Sigmoid colon (tissue), 7 donors: ENCODE measurements around the gene CDIPT. TPM values are rescaled to one million over a fixed set of nuclear protein-coding genes. Genes with fewer than 3 reads are reported as not detected.
A peak's percentile ranks its signal among the peaks of the same experiment; 100 is the strongest.

Source experiments
- DNase-seq: peaks from one replicate; pipeline ENCODE4 v3.0.0-alpha.2; 2019
- H3K27ac ChIP-seq, 4 donors: fragments of 200-600 bp; sonication (generic); one replicate each; pipeline ENCODE4 v1.5.1; 2016 to 2019; ENCODE audit warnings: mild to moderate bottlenecking in 1 of 4
- H3K27me3 ChIP-seq, 3 donors: fragments of 200-600 bp; sonication (generic); one replicate each; pipeline ENCODE4 v1.5.1; 2019; ENCODE audit warnings: mild to moderate bottlenecking in 1 of 3
- H3K36me3 ChIP-seq, 4 donors: fragments of 200-600 bp; sonication (generic); one replicate each; pipeline ENCODE4 v1.5.1; 2016 to 2019
- H3K4me1 ChIP-seq, 4 donors: fragments of 200-600 bp; sonication (generic); one replicate each; pipeline ENCODE4 v1.5.1; 2017 to 2019
- H3K4me3 ChIP-seq, 4 donors: fragments of 200-600 bp; sonication (generic); one replicate each; pipeline ENCODE4 v1.5.1; 2017 to 2019; ENCODE audit warnings: mild to moderate bottlenecking in 2 of 4, moderate library complexity in 1 of 4
- H3K9me3 ChIP-seq, 4 donors: fragments of 200-600 bp in 3 of 4; sonication (generic) in 3 of 4; one replicate each; pipeline versions ENCODE4 v1.5.1 to v1.6.1; 2013 to 2019
- EP300 ChIP-seq, 4 donors: sonication (generic); formaldehyde crosslinking; IDR thresholded peaks; one replicate each; pipeline ENCODE4 v1.6.1; 2017; ENCODE audit warnings: antibody characterized with exemption in 4 of 4
- POLR2A ChIP-seq, 2 donors: fragments of 450-650 bp; IDR thresholded peaks; one replicate each; pipeline ENCODE4 v1.6.1; 2016; ENCODE audit warnings: antibody characterized with exemption in 2 of 2, mild to moderate bottlenecking in 2 of 2, moderate library complexity in 2 of 2
- POLR2AphosphoS5 ChIP-seq, 4 donors: sonication (generic); formaldehyde crosslinking; IDR thresholded peaks; one replicate each; pipeline ENCODE4 v1.6.1; 2017; ENCODE audit warnings: antibody characterized with exemption in 4 of 4
- WGBS, 2 donors: extraction: QIAGEN DNeasy Blood & Tissue Kit; methylation state at CpG; one replicate each; pipeline ENCODE4 v1.1.7; 2013; 5-methylcytosine and 5-hydroxymethylcytosine counted together
- intact Hi-C: fragments of 100-400 bp; cut with DNase I; formaldehyde crosslinking; loops from one replicate; pipeline ENCODE4 v1.15.1; 2023
- polyA plus RNA-seq, 3 donors: library from polyadenylated mRNA; stranded (reverse); fragments of 200-250 nt; gene quantifications; one replicate each; pipeline ENCODE4 v1.2.3, GENCODE V29; 2013
- total RNA-seq, 4 donors: library from RNA; depleted of rRNA; stranded (reverse); fragments of >200 nt; gene quantifications; one replicate each; pipeline ENCODE4 v1.1.0, GENCODE V29; 2016
- TF ChIP-seq, protein P1 (sequence below), 4 experiments: fragments of 450-650 bp in 3 of 4; fragments of 200-600 bp in 1 of 4; IDR thresholded peaks; one replicate each; pipeline ENCODE4 v1.5.1; 2016 to 2019; ENCODE audit warnings: antibody characterized with exemption in 4 of 4, mild to moderate bottlenecking in 3 of 4, moderate library complexity in 2 of 4
- donor health status: healthy with polysubstance abuse.
- donor health status: Bipolar disorder and iron deficiency.
- donor health status: healthy.

CDIPT gene
- total and polyA plus RNA-seq, 7 donors: 39.8 to 120 (median 107) TPM

DNA sequence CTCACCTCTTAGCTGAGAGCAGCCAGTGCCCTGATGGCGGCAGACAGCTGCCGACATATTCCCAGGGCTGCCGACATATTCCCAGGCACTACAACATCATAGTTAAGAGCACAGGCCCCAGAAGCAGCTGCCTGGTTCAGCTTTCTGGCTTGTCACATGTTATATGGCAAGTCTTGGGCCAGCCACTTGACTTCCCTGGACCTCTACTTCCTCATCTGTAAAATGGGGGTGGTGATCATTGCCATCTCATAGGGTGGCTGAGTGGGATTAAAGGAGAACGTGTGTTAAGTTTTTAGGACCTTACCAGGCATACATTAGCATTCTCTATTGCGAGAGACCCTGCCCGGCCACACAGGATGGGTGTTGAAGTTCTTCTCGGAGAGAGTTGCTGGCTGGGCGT lies 19.1 kb downstream of the CDIPT start:
- intact Hi-C loops: loop anchor here (10.0 kb wide), 1 partner anchor 59 kb away; no protein-coding TSS in a partner anchor
- Histone ChIP-seq H3K4me1 (peaks cover 0 to 5% (median 1%) of the 10 kb centered on the region in 4 donors), H3K27ac (peak overlapping the region in 3 of 4 donors; percentile 40 to 62 (median 48)), H3K36me3 (peaks cover 20 to 93% (median 56%) of the 10 kb centered on the region in 4 donors), H3K9me3 (no peaks in the 10 kb centered on the region), H3K4me3 (no peak overlapping the region), H3K27me3 (no peaks in the 10 kb centered on the region)
- TF ChIP-seq POLR2AphosphoS5 (IDR thresholded peaks at IDR 0.05) (no peak), EP300 (IDR thresholded peaks at IDR 0.05) (no peak), POLR2A (IDR thresholded peaks at IDR 0.05) (no peak)
- TF ChIP-seq, protein P1, sequence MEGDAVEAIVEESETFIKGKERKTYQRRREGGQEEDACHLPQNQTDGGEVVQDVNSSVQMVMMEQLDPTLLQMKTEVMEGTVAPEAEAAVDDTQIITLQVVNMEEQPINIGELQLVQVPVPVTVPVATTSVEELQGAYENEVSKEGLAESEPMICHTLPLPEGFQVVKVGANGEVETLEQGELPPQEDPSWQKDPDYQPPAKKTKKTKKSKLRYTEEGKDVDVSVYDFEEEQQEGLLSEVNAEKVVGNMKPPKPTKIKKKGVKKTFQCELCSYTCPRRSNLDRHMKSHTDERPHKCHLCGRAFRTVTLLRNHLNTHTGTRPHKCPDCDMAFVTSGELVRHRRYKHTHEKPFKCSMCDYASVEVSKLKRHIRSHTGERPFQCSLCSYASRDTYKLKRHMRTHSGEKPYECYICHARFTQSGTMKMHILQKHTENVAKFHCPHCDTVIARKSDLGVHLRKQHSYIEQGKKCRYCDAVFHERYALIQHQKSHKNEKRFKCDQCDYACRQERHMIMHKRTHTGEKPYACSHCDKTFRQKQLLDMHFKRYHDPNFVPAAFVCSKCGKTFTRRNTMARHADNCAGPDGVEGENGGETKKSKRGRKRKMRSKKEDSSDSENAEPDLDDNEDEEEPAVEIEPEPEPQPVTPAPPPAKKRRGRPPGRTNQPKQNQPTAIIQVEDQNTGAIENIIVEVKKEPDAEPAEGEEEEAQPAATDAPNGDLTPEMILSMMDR (IDR thresholded peaks at IDR 0.05): no peak
- WGBS, 2 donors: 95% methylated on average over 8 of the region's 8 CpGs
- DNase-seq: no peak

DNA sequence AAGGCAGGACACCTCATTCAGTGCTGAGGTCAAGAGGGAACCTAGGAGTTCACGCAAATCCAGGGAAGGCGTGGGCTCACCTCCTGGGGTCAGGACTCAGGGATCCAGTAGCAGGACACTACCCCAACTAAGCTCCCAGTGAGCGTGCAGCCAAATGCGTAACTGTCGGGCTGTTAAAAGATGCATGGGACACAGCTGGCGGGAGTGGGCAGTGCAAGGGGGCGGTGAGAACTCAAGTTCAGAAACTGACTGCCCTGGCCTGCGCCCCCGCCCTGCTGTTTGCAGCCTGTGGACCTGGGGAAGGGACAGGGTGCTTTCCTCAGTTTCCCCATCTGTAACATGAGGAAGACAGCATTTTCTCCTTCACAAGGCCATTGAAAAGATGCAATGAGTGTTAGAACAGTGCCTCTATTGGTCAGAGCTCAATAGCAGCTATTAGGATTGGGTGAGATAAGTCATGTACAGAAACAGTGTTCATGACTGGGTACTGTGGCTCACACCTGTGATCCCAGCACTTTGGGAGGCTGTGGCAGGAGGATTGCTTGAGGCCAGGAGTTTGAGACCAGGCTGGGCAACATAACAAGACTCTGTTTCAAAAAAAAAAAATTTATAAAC lies 20.2 kb downstream of the CDIPT start:
- Histone ChIP-seq H3K4me1 (no peaks in the 10 kb centered on the region), H3K27ac (no peak overlapping the region), H3K9me3 (no peaks in the 10 kb centered on the region), H3K4me3 (no peak overlapping the region), H3K36me3 (peaks cover 25 to 98% (median 59%) of the 10 kb centered on the region in 4 donors), H3K27me3 (no peaks in the 10 kb centered on the region)
- WGBS, 2 donors: 96 to 97% methylated on average over 9 of the region's 9 CpGs
- DNase-seq: no peak
- intact Hi-C loops: loop anchor here (10.0 kb wide), 1 partner anchor 58 kb away; no protein-coding TSS in a partner anchor
- TF ChIP-seq POLR2AphosphoS5 (IDR thresholded peaks at IDR 0.05): no peak
- no peak for TF ChIP-seq EP300 (IDR thresholded peaks at IDR 0.05)
- TF ChIP-seq POLR2A (IDR thresholded peaks at IDR 0.05): no peak
- TF ChIP-seq, protein P1 (IDR thresholded peaks at IDR 0.05): no peak

DNA sequence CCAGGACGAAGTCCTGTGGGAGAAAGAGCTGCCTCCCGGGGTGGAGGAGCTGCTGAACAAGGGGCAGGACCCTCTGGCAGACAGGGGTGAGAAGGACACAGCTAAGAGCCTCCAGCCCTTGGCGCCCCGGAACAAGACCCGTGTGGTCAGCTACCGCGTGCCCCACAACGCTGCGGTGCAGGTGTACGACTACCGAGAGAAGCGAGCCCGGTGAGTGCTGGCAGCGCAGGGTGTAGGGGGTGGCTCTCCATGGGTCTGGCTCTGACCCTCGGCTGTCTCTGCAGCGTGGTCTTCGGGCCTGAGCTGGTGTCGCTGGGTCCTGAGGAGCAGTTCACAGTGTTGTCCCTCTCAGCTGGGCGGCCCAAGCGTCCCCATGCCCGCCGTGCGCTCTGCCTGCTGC lies 21.4 kb downstream of the CDIPT start:
- H3K27ac ChIP-seq: no peak overlapping the region
- whole genome bisulfite sequencing, 2 donors: 94 to 95% methylated on average over 23 of the region's 23 CpGs
- no peaks in the 10 kb centered on the region for H3K9me3 ChIP-seq
- intact Hi-C loops: loop anchor here (10.0 kb wide), 1 partner anchor 57 kb away; no protein-coding TSS in a partner anchor
- H3K36me3 ChIP-seq: peaks cover 25 to 98% (median 57%) of the 10 kb centered on the region in 4 donors
- H3K27me3 ChIP-seq: no peaks in the 10 kb centered on the region
- TF ChIP-seq, protein P1 (IDR thresholded peaks at IDR 0.05): no peak
- no peak for TF ChIP-seq POLR2A (IDR thresholded peaks at IDR 0.05)
- H3K4me1 ChIP-seq: no peaks in the 10 kb centered on the region
- DNase-seq: no peak
- no peak overlapping the region for H3K4me3 ChIP-seq

DNA sequence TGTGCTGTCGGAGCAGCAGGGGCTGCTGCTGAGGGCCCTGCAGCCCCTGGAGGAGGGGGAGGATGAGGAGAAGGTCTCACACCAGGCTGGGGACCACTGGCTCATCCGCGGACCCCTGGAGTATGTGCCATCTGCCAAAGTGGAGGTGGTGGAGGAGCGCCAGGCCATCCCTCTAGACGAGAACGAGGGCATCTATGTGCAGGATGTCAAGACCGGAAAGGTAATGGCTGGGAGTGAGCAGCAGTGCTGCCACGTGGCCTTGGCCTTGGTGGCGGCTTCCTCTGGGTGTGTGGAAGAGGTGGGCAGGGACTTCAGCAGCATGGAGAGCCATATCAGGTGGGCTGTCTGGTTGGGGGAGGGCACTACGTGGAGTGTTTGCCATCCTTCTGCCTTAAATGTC lies 22.8 kb downstream of the CDIPT start:
- intact Hi-C loops: loop anchor here (10.0 kb wide), 1 partner anchor 55 kb away; no protein-coding TSS in a partner anchor
- no peak for DNase-seq
- 85 to 91% methylated on average over 10 of the region's 10 CpGs for WGBS, 2 donors
- Histone ChIP-seq H3K27ac (no peak overlapping the region), H3K9me3 (no peaks in the 10 kb centered on the region), H3K36me3 (peaks cover 29 to 98% (median 53%) of the 10 kb centered on the region in 4 donors), H3K27me3 (no peaks in the 10 kb centered on the region), H3K4me3 (no peak overlapping the region), H3K4me1 (no peaks in the 10 kb centered on the region)
- TF ChIP-seq POLR2A (IDR thresholded peaks at IDR 0.05) (no peak), EP300 (IDR thresholded peaks at IDR 0.05) (no peak)
- TF ChIP-seq, protein P1 (IDR thresholded peaks at IDR 0.05): no peak
